Sciatic nerve (tissue), 2 donors: ENCODE measurements around the gene GPC6. TPM values are rescaled to one million over a fixed set of nuclear protein-coding genes. Genes with fewer than 3 reads are reported as not detected.
"Not testable (repeated sequence)": the region's sequence is repeated elsewhere in the genome, so short reads cannot be mapped to it uniquely, and the experiment has no call there.

Source experiments
- ATAC-seq: fragments of 200-7000 bp; cut with Tn5 transposase; one replicate; pipeline ENCODE4 v1.9.1; 2020; ENCODE audit warnings: mild to moderate bottlenecking, moderate library complexity
- DNase-seq: peaks from one replicate; pipeline ENCODE4 v3.0.0-alpha.2; 2020; ENCODE audit warnings: low spot score
- intact Hi-C: fragments of 100-400 bp; cut with DNase I; formaldehyde crosslinking; loops from one replicate; pipeline ENCODE4 v1.14.2; 2022
- total RNA-seq: library from RNA; stranded (reverse); fragmentation: NEBNext Ultra II Directional; extraction: Animal tissue kit (Norgen Biotek cat#: 25700); gene quantifications from one replicate; pipeline ENCODE4 v1.2.1, GENCODE V29; 2021
- donor health status: DM: no; HTN: no; CAD: no.
- donor health status: DM: no; HTN: no; CAD: no.

The GPC6 gene
- total RNA-seq, 1 donor from 2014 or later, result 37.8 TPM

- no peak for ATAC-seq
- no peak for DNase-seq
- intact Hi-C loops, result no loop called here
Measured at GRCh38 chr13:94261163-94261562, 1034.6 kb downstream of the GPC6 start.

DNA sequence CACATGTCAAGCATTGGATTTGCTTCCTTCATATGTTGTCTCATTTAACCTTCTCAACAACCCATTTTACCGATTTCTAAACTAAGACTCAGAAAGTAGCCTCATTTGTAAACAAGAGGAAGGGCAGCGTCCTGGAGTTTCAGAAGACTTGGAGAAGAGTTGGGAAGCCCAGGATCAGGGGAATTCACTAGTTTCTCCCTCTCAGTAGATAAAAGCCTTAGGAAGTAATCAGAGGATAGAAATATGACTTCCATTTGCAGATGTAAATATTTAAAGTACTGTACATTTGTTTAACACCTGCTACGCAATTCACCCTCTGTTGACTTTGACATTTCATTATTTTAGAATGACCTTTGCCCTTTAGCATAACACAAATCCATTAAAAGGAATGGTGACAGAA is 1036.4 kb downstream of the GPC6 start:
- DNase-seq (no peak), ATAC-seq (no peak)
- intact Hi-C loops, result no loop called here

GRCh38 chr13:94267581-94268366 is 1041.2 kb downstream of the GPC6 start:
- intact Hi-C loops, result no loop called here
- ATAC-seq (no peak), DNase-seq (no peak)

DNA sequence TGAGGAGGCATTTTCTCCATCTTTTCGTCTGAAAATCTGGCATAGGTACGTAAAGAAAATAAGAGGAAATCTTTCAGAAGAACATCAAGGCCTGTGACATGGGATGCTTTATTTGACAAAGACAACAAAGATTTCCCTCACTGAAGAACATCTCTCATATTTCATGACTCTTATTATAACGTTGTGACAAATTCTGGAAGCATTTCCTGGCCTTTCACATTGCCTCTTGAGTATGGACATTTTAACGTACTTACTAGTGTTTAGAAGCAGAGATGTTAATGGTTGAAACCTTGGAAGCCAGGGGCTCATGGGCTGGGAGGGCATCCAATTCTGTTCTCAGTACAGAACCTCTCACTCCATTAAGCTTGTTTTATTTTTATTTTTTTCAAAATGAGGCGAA is 1042.1 kb downstream of the GPC6 start:
- intact Hi-C loops, result no loop called here
- DNase-seq (no peak), ATAC-seq (no peak)

- DNase-seq, result no peak
- intact Hi-C loops, result no loop called here
- ATAC-seq, result no peak
Measured at GRCh38 chr13:94269557-94269956, 1043.0 kb downstream of the GPC6 start.

GRCh38 chr13:94270556-94270955 is 1043.9 kb downstream of the GPC6 start:
- DNase-seq, result no peak
- ATAC-seq, result no peak

DNA sequence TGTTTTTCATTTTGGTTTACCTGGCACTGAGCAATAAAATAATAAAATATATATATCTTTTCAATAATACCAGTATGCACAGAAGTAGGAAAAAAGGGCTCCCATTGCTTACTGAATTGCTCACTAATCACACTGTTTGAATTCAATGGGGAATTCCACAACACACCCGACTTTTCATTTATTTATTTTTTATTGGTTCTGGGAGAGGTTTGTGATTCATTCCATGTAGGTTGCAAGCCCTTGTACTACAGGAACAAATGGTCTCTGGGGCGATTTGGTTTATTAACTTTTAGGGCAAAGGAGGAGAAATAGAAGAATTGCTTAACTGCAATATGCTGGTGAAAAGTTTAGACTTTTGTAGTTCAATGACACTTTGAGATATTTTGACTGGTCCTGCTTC is 1045.4 kb downstream of the GPC6 start:
- ATAC-seq, result no peak
- intact Hi-C loops, result no loop called here
- DNase-seq, result no peak

More at GRCh38 chr13:94270556-94270955, 1043.9 kb downstream of the GPC6 start:
- intact Hi-C loops, result no loop called here

DNA sequence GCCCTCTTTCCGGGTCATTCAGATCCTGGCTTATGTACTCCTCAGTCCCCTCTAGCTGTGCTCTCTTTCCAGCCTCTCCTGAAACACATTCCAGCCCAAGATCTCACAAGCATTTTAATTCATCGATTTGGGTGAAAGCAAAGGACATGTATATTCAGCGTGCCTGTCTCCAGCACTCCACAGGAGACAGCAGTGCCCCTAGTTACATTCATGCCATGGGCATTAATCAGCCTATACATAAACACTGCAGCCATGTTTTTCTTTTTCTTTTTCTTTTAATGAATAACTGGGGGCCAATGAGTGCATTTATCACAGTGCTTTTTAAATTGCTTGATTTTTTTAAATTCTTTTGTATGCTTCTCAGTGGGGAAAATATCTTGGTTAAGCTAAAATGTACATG is 1053.7 kb downstream of the GPC6 start:
- intact Hi-C loops, result no loop called here
- DNase-seq (no peak), ATAC-seq (no peak)

DNA sequence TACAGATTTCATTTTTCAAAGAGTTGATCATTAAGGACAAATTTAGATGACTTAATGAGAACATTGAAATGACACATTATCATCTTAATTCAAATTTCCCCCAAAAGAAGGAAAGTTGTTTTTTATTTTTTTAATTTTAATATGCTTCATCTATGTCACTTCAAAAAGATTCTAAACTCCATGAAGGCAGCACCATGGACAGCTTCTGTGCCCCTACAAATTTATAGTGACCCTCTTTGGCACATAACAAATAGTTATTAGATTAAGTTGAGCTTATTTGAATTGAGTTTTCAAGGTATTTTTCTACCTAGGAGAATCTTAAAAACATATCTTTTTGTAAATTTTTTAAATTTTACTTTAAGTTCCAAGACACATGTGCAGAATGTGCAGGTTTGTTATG is 1054.2 kb downstream of the GPC6 start:
- no peak for DNase-seq
- no peak for ATAC-seq
- intact Hi-C loops, result no loop called here

- intact Hi-C loops, result no loop called here
- ATAC-seq, result no peak
- DNase-seq, result no peak
Measured at GRCh38 chr13:94286581-94286980, 1060.0 kb downstream of the GPC6 start.

DNA sequence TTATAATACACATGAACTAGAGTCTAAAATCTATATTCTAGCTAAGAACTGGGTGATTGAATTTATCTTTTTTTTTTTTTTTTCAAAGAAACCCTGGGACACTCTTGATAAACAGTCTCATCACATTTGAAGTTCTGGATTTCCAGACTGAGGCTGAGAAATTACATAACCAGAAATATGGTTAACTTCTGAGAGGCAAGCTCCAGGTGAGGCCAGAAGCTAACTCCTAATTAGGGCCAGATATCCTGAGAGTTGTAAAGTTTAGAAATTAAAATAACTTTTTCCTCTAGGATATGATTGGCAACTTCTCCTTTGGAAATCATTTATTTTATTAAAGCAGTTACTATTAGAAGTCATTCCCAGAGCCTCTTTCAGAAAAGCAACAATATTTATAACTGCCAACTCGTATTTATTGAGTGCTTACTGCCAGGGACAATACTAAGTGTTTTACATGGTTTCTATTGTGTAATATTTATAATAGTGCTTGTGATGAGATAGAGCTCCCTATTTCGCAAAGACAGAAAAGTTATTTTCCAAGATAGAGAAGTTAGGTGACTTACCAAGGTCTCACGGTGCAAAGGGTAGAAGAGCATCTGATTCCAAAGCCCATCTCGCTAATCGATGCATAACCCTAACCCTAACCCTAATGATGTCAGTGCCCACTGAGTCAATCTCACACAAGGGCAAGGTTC is 1065.2 kb downstream of the GPC6 start:
- ATAC-seq (peak; percentile 36), DNase-seq (no peak)
- intact Hi-C loops, result no loop called here

- DNase-seq (no peak), ATAC-seq (no peak)
Measured at GRCh38 chr13:94292323-94292640, 1065.7 kb downstream of the GPC6 start.

GRCh38 chr13:94296471-94296870 is 1069.9 kb downstream of the GPC6 start:
- intact Hi-C loops, result no loop called here
- no peak for DNase-seq
- no peak for ATAC-seq

More at GRCh38 chr13:94292323-94292640, 1065.7 kb downstream of the GPC6 start:
- intact Hi-C loops, result no loop called here

GRCh38 chr13:94298346-94298745 is 1071.7 kb downstream of the GPC6 start:
- ATAC-seq, result no peak
- intact Hi-C loops, result no loop called here
- DNase-seq, result no peak

GRCh38 chr13:94300401-94300800 is 1073.8 kb downstream of the GPC6 start:
- intact Hi-C loops, result no loop called here
- ATAC-seq (no peak), DNase-seq (no peak)

DNA sequence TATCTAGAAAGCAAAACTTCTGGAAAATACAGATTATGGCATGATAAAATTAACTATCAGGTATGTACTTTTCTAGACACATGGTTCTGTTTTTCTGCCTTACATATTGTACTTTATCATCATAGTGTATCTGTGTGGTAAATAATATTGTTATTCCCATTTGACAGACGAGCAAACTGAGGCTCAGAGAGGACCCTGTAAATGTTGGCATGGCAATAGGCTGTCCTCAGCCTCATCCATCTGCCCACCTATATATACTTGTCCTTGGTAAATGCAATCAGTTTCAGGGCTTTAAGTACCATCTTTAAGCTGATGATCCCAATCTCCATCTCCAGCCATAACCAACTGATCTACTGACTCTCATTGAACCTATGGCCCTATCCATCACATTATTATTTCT is 1074.9 kb downstream of the GPC6 start:
- ATAC-seq (no peak), DNase-seq (no peak)
- intact Hi-C loops, result no loop called here

DNA sequence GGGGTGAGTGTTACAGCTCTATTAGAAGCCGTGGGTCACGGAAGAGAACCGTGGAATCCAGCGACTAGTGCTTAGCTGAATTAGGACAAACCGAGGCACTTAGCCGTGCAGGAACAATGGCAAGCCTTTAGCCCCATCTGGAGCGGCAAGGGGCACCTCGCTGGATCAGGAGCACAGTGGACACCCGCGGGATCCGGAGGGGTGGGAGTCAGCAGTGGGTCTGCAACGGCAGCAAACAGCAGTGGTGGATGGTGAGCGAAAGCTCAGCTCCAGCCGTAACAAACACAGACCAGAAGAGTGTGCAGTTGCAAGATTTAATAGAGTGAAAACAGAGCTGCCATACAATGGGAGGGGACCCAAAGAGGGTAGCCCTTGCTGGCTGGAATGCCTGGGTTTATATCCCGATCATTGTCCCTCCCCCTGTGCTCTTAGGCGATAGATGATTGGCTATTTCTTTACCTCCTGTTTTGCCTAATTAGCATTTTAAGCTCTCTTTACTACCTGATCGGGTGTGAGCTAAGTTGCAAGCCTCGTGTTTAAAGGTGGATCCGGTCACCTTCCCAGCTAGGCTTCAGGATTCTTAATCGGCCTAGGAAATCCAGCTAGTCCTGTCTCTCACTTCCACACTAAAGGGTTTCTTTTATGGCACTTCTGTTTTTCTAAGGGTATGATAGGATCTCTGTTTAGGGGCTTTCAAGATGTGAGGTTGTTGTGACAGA is 1076.4 kb downstream of the GPC6 start:
- DNase-seq, ATAC-seq, intact Hi-C loops: not testable (repeated sequence)

- DNase-seq (no peak), ATAC-seq (no peak)
- intact Hi-C loops, result no loop called here
Measured at GRCh38 chr13:94303644-94304174, 1077.1 kb downstream of the GPC6 start.

GRCh38 chr13:94305033-94305432 is 1078.4 kb downstream of the GPC6 start:
- intact Hi-C loops, result no loop called here
- ATAC-seq (no peak), DNase-seq (no peak)

DNA sequence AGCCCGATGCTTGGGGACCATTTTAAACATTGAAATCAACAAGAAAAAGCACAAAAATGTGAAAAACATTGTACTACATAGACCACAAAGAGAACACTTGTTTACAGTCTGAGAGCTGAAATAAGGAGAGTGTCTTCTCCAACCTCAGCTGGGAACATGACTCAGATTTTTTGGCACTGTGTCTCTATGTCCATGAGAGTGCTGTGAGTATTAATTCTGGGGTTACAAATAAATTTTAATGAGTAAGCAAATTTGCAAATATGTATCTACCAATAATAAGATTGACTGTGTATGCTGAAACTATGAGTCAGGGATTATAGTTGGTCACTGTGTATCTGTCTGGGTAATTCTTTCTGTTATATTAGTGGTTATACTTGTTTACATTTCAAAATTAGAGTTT is 1078.9 kb downstream of the GPC6 start:
- DNase-seq, result no peak
- peak; percentile 92 for ATAC-seq
- intact Hi-C loops, result no loop called here
